Right lung (tissue), 10 donors: Measurements from ENCODE around the gene DHX34. TPM values are rescaled to one million over a fixed set of nuclear protein-coding genes. Genes with fewer than 3 reads are reported as not detected.
"Not testable (repeated sequence)": the region's sequence is repeated elsewhere in the genome, so short reads cannot be mapped to it uniquely, and the experiment has no call there.

ENCODE experiments used
- DNase-seq, 2 donors: peaks; one replicate each; pipeline ENCODE4 v3.0.0-alpha.2; 2013
- long read RNA-seq, 8 donors: transcript quantifications; one replicate each; lab custom pipeline, GENCODE V29; 2026
- polyA plus RNA-seq, 5 donors: library from polyadenylated mRNA; unstranded; fragments of 120-200 nt; gene quantifications; one replicate each; pipeline versions ENCODE4 v1.2.1 to v1.2.3, GENCODE V29; 2013; ENCODE audit warnings: inconsistent platforms in 1 of 5, low replicate concordance in 1 of 5; ENCODE audit not compliant: insufficient read length in 5 of 5, insufficient read depth in 1 of 5

DHX34 gene
- polyA plus RNA-seq: 10 to 100 TPM; 10.5 to 18.9 (median 14.3) TPM
- long read RNA-seq, donor 1, full-length matches to known transcripts: 1 of 8 reads
- long read RNA-seq, donor 1, partial matches to known transcripts: 7 of 8 reads
- long read RNA-seq, donor 1, other reads (novel, unspliced or antisense): 0 of 8 reads
- long read RNA-seq, donor 2: 0 reads
- long read RNA-seq, donor 3: 0 reads
- long read RNA-seq, donor 4: 0 reads
- long read RNA-seq, donor 5: 0 reads
- long read RNA-seq, donor 6: 0 reads
- long read RNA-seq, donor 7: 0 reads
- long read RNA-seq, donor 8: 0 reads

DNA sequence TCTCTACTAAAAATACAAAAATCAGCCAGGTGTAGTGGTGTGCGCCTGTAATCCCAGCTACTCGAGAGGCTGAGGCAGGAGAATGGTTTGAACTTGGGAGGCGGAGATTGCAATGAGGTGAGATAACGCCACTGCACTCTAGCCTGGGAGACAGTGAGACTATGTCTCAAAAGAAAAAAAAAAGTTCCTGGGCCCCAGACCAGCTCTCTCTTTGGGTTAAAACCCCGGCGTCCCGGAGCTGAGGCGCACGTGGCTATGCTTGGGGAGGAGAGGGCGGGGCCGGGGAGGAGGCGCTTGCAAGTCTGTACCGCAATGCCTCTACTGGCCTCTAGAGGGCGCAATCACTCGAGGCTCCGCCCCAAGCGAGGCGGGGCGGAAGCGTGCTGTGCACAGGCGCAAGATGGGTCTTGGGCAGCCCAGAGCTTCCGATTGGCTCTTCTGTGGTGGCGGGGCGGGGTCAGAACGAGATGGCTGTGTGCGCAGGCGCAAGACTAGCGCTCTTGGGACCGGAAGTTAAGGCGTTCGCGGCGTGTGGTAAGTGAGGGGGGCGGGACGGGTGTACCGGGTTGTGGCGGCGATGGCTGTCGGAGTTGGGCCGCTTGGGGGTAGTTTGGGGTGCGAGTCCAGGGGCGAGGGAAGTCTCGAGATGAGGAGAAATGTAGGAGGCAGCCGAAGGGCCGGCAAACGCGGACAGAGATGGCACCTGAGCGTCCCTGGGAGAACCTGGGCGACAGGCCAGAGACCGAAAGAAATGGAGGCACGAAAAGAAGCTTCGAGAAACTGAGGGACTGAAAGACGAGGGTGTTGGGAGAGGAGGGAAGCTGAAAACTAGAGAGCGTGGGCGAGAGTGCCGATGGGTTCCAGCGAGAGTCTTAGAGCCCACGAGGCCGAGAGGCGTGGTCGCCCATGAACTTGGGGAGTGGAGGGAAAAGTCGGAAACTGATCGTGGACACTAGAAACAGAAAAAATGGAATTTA is at the start of gene DHX34:
DHX34 (plus strand) TSS at position 497 of the 977 bp plus-strand sequence. CDS start 3,716 bp downstream, outside the sequence.
- peak; percentile 98 to 99 for DNase-seq

DNA sequence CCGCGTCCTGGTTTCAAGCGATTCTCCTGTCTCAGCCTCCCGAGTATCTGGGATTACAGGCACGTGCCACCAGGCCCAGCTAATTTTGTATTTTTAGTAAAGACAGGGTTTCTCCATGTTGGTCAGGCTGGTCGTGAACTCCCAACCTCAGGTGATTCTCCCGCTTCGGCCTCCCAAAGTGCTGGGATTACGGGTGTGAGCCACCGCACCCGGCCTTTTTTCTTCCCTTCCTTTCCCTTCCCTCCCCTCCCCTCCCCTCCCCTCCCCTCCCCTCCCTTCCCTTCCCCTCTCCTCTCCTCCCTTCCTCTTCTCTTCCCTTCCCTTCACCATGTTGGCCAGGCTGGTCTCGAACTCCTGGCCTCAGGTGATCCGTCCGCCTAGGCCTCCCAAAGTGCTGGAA is 48.2 kb upstream of the DHX34 start:
- DNase-seq: not testable (repeated sequence)

- no peak for DNase-seq
Observed at GRCh38 chr19:47302249-47302648, 46.9 kb upstream of the DHX34 start.

GRCh38 chr19:47303966-47304365 is 45.1 kb upstream of the DHX34 start:
- no peak for DNase-seq

DNA sequence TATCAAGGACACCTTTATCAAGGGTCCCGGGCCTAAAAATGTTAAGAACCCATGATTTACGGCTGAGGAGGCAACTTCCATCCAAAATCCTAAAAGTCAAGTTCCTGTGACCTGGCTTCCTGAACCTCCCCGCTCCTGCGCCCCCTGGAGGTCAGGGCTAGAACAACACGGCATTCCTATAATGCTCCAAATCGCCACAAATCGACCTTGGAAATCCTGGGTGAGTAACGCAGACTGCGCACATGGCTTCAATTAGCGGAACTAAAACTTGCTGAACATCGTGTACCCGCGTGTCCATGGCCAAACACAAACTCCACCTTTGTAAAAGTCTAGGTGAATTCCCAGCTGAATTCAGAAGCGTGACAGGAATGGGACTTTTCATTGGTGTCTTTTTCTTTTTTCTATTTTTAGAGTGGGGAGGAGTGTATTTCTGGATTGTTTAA is 43.8 kb upstream of the DHX34 start:
- peak in 1 of 2 donors; percentile 39 for DNase-seq

DNA sequence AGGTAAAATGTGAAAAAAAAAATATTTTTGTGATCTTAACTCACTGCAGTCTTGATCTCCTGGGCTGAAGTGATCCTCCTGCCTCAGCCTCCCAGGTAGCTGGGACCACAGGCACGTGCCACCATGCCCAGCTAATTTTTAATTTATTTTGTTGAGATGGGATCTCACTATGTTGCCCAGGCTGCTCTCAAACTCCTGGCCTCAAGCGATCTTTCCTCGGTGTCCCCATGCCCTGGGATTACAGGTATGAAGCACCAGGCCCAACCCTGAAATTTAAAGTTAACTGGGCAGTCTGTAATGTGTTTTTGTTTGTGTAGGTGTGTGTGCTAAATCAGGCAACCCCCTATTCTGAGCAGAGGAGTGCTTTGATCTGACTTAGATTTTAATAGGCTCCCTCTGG is 42.8 kb upstream of the DHX34 start:
- no peak for DNase-seq

GRCh38 chr19:47309038-47309437 is 40.1 kb upstream of the DHX34 start:
- no peak for DNase-seq

DNA sequence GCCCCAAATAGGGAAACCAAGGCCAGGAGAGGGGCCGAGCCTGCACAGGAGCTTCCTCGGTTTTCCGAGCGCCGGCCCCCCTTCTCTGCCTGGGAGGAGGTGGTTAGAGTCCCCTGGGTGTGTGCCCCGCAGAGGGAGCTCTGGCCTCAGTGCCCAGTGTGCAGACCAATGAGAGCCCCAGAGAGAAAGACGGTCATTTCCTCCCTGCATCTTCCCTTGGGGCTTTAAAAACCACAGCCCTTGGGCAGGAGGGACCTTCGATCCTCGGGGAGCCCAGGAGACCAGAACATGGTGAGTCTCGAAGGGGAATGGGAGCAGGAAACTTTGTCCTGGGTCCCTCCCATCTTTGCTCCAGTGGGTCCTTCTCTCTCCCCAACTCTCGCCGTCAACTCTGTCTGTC is 39.5 kb upstream of the DHX34 start, which contains the start of gene C5AR1:
C5AR1 (plus strand) TSS at position 254 of the 400 bp plus-strand sequence; CDS start at position 289, 35 bp downstream.
- DNase-seq: no peak

DNA sequence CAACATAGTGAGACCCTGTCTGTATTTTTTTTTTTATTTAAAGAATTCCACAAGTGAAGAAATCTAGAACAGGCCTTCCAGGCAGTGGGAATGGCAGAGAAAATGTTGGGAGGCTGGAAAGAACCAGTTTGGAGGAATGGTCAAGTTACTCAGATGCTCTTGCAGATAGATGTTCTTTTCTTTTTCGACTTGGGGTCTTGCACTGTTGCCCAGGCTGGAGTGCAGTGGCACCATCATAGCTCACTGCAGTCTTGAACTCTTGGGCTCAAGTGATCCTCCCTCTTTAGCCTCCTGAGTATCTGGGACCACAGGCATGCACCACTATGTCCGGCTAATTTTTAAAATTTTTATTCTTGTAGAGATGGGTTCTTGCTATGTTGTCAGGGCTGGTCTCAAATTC is 38.8 kb upstream of the DHX34 start:
- no peak for DNase-seq

DNA sequence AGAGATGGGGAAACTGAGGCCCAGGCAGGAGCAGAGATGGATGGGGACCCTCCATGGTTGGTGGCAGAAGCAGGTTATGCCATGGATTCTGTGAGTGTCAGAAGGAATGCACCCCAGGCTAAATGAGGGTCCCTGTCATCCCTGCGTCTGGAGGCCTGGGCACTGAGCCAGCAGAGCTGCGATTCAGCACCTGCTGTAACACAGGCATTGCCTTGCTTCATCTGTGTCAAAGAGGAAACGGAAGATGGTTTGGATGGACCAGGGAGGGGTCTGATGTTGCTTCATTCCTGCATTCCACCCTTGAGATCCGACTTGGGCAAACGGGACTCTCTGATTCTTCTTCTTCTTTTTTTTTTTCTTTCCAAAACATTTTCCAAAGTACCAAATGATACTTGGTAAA is 38.3 kb upstream of the DHX34 start:
- no peak for DNase-seq

GRCh38 chr19:47312366-47313006 is 36.6 kb upstream of the DHX34 start:
- no peak for DNase-seq

- no peak for DNase-seq
Observed at GRCh38 chr19:47313754-47314295, 35.3 kb upstream of the DHX34 start.

DNA sequence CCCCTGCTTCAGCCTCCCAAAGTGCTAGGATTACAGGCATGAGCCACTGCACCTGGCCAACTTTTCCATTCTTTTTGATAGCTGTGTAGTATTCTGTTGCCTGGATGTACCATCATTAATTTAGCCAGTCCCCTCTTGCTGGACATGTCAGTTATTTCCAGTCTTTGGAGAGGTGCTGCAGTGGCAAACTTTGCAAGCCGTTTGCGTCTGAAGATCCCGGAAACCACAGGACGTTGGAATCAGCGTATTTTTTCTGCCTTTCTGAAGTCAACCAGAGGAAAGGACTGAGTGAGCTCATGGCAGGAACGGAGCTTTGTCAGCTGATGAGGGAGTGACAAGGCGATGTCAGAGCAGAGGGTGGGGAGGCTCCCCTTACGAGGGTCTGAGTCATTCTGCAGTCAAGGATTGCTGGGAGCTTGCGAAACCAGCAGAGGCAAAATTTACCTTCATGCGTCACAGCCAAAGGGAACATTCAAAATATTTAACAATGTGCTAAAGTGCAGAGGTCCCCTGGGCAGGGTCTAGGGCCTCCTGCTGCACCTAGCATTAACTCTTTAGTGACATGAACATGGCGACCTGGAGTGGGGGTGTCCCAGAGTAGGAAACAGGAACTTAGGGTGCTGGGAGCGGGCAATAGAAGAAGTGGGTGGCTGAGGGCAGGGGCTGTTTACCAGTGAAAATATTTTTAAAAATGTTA is 33.8 kb upstream of the DHX34 start:
- no peak for DNase-seq

- DNase-seq: no peak
Observed at GRCh38 chr19:47316513-47316912, 32.6 kb upstream of the DHX34 start.

GRCh38 chr19:47319923-47320871 is 28.9 kb upstream of the DHX34 start:
- DNase-seq: no peak

DNA sequence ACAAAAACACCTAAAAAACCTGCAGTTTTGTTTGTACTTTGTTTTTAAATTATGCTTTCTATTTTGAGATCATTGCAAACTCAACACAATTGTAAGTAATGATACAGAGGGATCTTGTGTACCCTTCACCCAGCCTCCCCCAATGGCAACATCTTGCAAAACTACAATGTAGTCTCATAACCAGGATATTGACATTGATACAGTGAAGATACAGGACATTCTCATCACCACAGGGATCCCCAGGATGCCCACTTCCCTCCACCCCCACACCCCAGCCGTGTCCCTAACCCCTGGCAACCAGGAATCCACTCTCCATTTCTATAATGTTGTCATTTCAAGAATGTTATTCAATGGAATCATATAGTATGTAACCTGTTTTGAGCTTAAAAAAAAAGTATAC is 27.5 kb upstream of the DHX34 start:
- DNase-seq: no peak

GRCh38 chr19:47322058-47322457 is 27.1 kb upstream of the DHX34 start:
- no peak for DNase-seq

- no peak for DNase-seq
Observed at GRCh38 chr19:47323409-47323808, 25.7 kb upstream of the DHX34 start.

- DNase-seq: no peak
Observed at GRCh38 chr19:47323872-47324271, 25.2 kb upstream of the DHX34 start.

DNA sequence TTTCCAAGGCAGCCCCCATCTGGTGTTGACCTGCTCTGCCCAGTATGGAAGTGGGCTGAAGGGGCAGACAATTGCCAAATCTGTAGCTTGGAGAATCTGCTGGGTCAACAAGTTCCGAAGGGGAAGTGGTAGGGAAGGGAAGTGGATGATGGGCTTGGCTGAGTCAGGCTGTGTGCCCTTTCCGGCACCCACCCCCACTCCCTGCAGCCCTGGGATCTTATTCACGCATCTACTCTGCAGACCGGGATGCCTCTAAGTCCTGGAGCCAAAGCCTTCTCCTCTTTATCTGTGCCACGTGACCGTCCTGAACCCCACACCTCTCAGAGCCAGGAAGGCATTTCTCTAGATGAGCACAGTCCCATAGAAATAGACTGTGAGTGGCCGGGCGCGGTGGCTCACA is 24.6 kb upstream of the DHX34 start:
- DNase-seq: no peak
